Mesenteric fat pad (tissue), 1 donor: ENCODE measurements around the gene USP16. TPM values are rescaled to one million over a fixed set of nuclear protein-coding genes. Genes with fewer than 3 reads are reported as not detected.
A peak's percentile ranks its signal among the peaks of the same experiment; 100 is the strongest.
"Not testable (repeated sequence)": the region's sequence is repeated elsewhere in the genome, so short reads cannot be mapped to it uniquely, and the experiment has no call there.

Experiments used
- DNase-seq: peaks from one replicate; pipeline ENCODE4 v3.0.0-alpha.2; 2020; ENCODE audit warnings: low spot score
- total RNA-seq: library from RNA; stranded (reverse); fragmentation: NEBNext Ultra II Directional; extraction: Animal tissue kit (Norgen Biotek cat#: 25700); gene quantifications from one replicate; pipeline ENCODE4 v1.2.1, GENCODE V29; 2021
- donor health status: DM: yes; HTN: yes; CAD: no.

Gene USP16
- total RNA-seq, 1 donor from 2014 or later = 38.7 TPM

- no peak for DNase-seq
Observed at GRCh38 chr21:29033301-29033700, 8.8 kb downstream of the USP16 start.

- no peak for DNase-seq
Observed at GRCh38 chr21:29033871-29034270, 9.4 kb downstream of the USP16 start.

- DNase-seq = no peak
Observed at GRCh38 chr21:29034678-29035077, 10.2 kb downstream of the USP16 start.

GRCh38 chr21:29052224-29052623 lies 27.8 kb downstream of the USP16 start:
- DNase-seq = no peak

- no peak for DNase-seq
Observed at GRCh38 chr21:29053011-29053553, 28.6 kb downstream of the USP16 start.

- no peak for DNase-seq
Observed at GRCh38 chr21:29053656-29054055, 29.2 kb downstream of the USP16 start.

- DNase-seq = no peak
Observed at GRCh38 chr21:29055080-29055479, 30.6 kb downstream of the USP16 start.

- DNase-seq = no peak
Observed at GRCh38 chr21:29056005-29056404, 31.5 kb downstream of the USP16 start.

- no peak for DNase-seq
Observed at GRCh38 chr21:29056538-29057050, 32.1 kb downstream of the USP16 start.

- no peak for DNase-seq
Observed at GRCh38 chr21:29064850-29065481, 40.5 kb downstream of the USP16 start.

- DNase-seq = no peak
Observed at GRCh38 chr21:29072873-29073221, 48.4 kb downstream of the USP16 start.

GRCh38 chr21:29073222-29074006 lies 48.9 kb downstream of the USP16 start, which contains the start of gene CCT8:
Gene CCT8 (minus strand): TSS chr21:29073648. CDS start chr21:29073590, 58 bp downstream.
- peak; percentile 99 for DNase-seq

GRCh38 chr21:29074007-29074376 lies 49.5 kb downstream of the USP16 start:
- no peak for DNase-seq

- DNase-seq = no peak
Observed at GRCh38 chr21:29074783-29075182, 50.3 kb downstream of the USP16 start.

- no peak for DNase-seq
Observed at GRCh38 chr21:29075706-29076466, 51.4 kb downstream of the USP16 start.

- DNase-seq = not testable (repeated sequence)
Observed at GRCh38 chr21:29076731-29077640, 52.5 kb downstream of the USP16 start.

- DNase-seq = no peak
Observed at GRCh38 chr21:29077651-29078090, 53.2 kb downstream of the USP16 start.

- no peak for DNase-seq
Observed at GRCh38 chr21:29078869-29079767, 54.6 kb downstream of the USP16 start.

- no peak for DNase-seq
Observed at GRCh38 chr21:29080454-29080941, 56.0 kb downstream of the USP16 start.
